ENCODE measurements around the gene HSDL1. TPM values are rescaled to one million over a fixed set of nuclear protein-coding genes. Genes with fewer than 3 reads are reported as not detected.

Gene HSDL1
- total RNA-seq, 1 donor from 2014 or later: 81.7 TPM

- no peak for TF ChIP-seq CTCF (IDR thresholded peaks at IDR 0.05; ENCODE audit: partially characterized antibody, unreplicated experiment)
- H3K27ac Mint-ChIP-seq (ENCODE audit: unreplicated experiment): no peak overlapping the region
- H3K4me3 Mint-ChIP-seq (ENCODE audit: unreplicated experiment): no peak overlapping the region
- H3K27me3 Mint-ChIP-seq (ENCODE audit: unreplicated experiment): peaks cover 5% of the 10 kb centered on the region
- no peaks in the 10 kb centered on the region for H3K9me3 Mint-ChIP-seq (ENCODE audit: unreplicated experiment)
- H3K36me3 Mint-ChIP-seq (ENCODE audit: unreplicated experiment): peaks cover 5% of the 10 kb centered on the region
- H3K4me1 Mint-ChIP-seq (ENCODE audit: low read depth, unreplicated experiment): no peaks in the 10 kb centered on the region
- no peak for DNase-seq
Observed at GRCh38 chr16:84169765-84170310, 24.9 kb upstream of the HSDL1 start.

DNA sequence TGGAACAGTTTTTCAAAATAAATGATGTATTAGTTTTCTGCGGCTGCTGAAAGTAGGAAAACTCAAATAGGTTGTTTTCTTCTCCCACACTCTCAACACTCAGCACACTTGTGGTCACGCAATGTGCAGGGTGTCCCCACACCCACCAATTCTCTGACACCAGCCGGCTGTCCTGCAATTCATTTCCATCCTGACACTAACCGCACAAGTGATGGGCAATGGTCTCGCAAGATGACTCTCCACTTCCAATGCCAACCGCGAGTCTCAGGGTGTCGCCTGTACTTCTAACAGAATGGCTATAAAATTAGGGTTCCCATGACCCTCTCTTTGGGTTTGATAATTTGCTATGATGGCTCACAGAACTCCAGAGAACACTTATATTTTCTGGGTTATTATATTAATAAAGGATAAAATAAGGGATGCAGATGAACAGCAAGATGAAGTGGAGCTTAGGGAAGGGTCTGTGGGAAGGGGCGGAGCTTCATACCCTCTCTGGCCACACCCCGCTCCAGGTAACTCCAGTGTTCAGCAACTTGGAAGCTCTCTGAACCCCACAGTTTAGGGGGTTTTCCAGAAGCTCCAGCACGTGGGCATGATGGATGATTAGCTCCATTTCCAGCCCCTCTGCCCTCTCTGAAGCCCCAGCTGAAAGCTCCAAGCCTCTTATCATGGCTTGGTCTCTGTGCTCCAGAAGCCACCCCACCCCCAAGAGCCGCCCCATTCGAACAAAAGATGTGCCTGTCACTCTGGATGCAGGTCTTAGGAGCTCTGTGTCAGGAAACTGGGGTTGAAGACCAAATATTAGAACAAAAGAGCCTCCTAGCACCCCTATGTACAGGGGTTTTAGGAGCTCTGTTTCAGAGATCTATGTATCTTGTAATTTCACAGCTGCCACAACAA is 22.1 kb upstream of the HSDL1 start:
- H3K36me3 Mint-ChIP-seq (ENCODE audit: unreplicated experiment): peaks cover 5% of the 10 kb centered on the region
- H3K4me1 Mint-ChIP-seq (ENCODE audit: low read depth, unreplicated experiment): no peaks in the 10 kb centered on the region
- no peaks in the 10 kb centered on the region for H3K9me3 Mint-ChIP-seq (ENCODE audit: unreplicated experiment)
- H3K27ac Mint-ChIP-seq (ENCODE audit: unreplicated experiment): no peak overlapping the region
- DNase-seq: no peak
- TF ChIP-seq CTCF (IDR thresholded peaks at IDR 0.05; ENCODE audit: partially characterized antibody, unreplicated experiment): no peak
- H3K4me3 Mint-ChIP-seq (ENCODE audit: unreplicated experiment): no peak overlapping the region
- peaks cover 3% of the 10 kb centered on the region for H3K27me3 Mint-ChIP-seq (ENCODE audit: unreplicated experiment)

- H3K9me3 Mint-ChIP-seq (ENCODE audit: unreplicated experiment): no peaks in the 10 kb centered on the region
- H3K4me3 Mint-ChIP-seq (ENCODE audit: unreplicated experiment): no peak overlapping the region
- H3K27me3 Mint-ChIP-seq (ENCODE audit: unreplicated experiment): peaks cover 2% of the 10 kb centered on the region
- no peak for DNase-seq
- H3K36me3 Mint-ChIP-seq (ENCODE audit: unreplicated experiment): peaks cover 5% of the 10 kb centered on the region
- no peaks in the 10 kb centered on the region for H3K4me1 Mint-ChIP-seq (ENCODE audit: low read depth, unreplicated experiment)
- no peak overlapping the region for H3K27ac Mint-ChIP-seq (ENCODE audit: unreplicated experiment)
- TF ChIP-seq CTCF (IDR thresholded peaks at IDR 0.05; ENCODE audit: partially characterized antibody, unreplicated experiment): no peak
Observed at GRCh38 chr16:84165746-84166145, 20.8 kb upstream of the HSDL1 start.

DNA sequence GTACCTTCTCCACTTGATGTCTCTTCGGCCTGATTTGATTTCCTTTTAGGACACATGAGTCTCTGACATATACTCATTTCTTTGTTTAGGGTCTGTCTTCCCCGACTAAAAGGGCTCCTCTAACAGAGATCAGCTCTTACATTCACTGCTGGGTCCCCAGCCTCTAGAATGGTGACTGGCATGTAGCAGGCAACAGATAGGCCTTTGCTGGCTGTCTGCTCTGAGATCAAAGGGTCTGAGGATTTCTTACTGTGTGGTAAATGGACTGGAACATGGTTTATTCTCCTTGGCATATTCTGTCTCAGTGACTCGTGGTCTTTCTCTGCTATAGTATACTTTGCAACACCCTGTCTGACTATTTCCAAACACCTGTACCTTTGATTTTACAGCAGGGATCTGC is 16.8 kb upstream of the HSDL1 start:
- TF ChIP-seq CTCF (IDR thresholded peaks at IDR 0.05; ENCODE audit: partially characterized antibody, unreplicated experiment): no peak
- H3K4me1 Mint-ChIP-seq (ENCODE audit: low read depth, unreplicated experiment): no peaks in the 10 kb centered on the region
- H3K27ac Mint-ChIP-seq (ENCODE audit: unreplicated experiment): no peak overlapping the region
- H3K4me3 Mint-ChIP-seq (ENCODE audit: unreplicated experiment): no peak overlapping the region
- no peak for DNase-seq
- H3K9me3 Mint-ChIP-seq (ENCODE audit: unreplicated experiment): no peaks in the 10 kb centered on the region
- no peaks in the 10 kb centered on the region for H3K36me3 Mint-ChIP-seq (ENCODE audit: unreplicated experiment)
- H3K27me3 Mint-ChIP-seq (ENCODE audit: unreplicated experiment): no peaks in the 10 kb centered on the region

GRCh38 chr16:84161037-84161436 is 16.1 kb upstream of the HSDL1 start:
- Mint-ChIP-seq H3K27me3 (ENCODE audit: unreplicated experiment) (no peaks in the 10 kb centered on the region), H3K4me1 (ENCODE audit: low read depth, unreplicated experiment) (no peaks in the 10 kb centered on the region), H3K4me3 (ENCODE audit: unreplicated experiment) (no peak overlapping the region), H3K9me3 (ENCODE audit: unreplicated experiment) (no peaks in the 10 kb centered on the region), H3K27ac (ENCODE audit: unreplicated experiment) (no peak overlapping the region), H3K36me3 (ENCODE audit: unreplicated experiment) (no peaks in the 10 kb centered on the region)
- no peak for DNase-seq
- no peak for TF ChIP-seq CTCF (IDR thresholded peaks at IDR 0.05; ENCODE audit: partially characterized antibody, unreplicated experiment)

Data from glutamatergic neuron (in vitro differentiated cells).